NCI-H2107 (cell line): Measurements from ENCODE around the gene RAB31.

ENCODE experiments used
- DNase-seq: peaks from one replicate; lab custom pipeline; 2025; lab: John Stamatoyannopoulos, UW

The RAB31 gene

DNA sequence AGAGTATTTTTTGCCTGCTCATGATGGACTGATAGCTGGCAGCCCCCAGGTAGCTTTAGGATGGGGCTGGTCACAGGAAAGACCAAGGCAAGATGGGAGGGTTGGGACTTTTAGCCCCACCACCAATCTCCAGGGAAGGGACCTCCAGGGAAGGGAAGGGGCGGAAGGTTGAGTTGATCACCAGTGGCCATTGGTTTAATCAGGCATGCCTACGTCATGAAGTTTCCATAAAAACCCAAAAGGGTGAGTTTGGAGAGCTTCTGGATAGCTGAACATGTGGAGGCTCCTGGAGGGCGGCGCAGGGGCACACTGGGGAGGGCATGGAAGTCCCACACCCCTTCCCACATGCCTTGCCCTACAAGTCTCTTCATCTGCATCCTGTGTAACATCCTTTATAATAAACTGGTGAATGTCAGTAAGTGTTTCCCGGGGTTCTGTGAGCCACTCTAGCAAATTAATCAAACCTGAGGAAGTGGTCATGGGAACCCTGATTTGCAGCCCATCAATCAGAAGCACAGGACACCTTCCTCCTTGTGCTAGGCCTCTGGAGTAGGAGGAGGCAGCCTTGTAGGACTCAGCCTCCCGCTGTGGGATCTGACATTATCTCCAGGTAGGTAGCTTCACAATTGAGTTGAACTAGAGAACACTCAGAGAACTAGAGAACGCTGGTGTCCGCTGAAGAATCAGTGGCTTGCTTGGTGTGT, 30.3 kb downstream of the RAB31 start:
- no peak for DNase-seq

DNA sequence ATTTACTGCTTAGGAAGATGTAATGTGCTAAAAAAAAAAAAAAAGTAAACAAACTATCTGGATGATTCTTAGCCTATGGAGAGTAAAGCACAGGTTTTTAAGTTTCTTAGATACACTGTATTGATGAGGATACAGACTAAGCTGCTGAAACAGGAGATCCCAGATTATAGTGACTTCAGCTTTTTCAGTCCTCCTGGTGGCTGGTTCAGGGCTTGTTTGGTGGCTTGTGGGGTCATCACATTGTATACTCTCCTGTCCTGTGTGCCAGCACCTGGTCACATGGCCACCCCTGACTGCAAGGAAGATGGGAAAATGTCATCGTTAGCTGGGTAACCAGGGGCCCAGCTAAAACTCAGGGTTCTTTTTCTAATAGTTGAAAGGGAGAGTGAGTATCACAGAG, 31.4 kb downstream of the RAB31 start:
- DNase-seq, result no peak

DNA sequence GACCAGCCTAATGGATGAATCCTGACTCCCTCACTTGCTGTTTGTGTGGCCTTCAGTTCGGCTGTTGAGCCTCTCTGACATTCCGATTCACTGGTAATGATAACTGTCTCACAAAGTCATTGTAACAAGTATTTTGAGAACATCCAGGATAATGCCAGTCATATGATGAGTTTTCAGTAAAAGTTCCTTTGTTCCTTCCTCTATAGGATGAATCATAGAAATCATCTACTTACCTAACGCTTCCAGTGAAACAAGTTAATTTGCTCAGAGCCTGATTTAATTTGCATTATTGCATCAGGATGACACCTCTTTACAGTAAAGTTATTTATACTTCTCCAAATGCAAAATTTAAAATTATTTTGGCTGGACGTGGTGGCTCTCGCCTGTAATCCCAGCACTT, 32.0 kb downstream of the RAB31 start:
- no peak for DNase-seq

DNA sequence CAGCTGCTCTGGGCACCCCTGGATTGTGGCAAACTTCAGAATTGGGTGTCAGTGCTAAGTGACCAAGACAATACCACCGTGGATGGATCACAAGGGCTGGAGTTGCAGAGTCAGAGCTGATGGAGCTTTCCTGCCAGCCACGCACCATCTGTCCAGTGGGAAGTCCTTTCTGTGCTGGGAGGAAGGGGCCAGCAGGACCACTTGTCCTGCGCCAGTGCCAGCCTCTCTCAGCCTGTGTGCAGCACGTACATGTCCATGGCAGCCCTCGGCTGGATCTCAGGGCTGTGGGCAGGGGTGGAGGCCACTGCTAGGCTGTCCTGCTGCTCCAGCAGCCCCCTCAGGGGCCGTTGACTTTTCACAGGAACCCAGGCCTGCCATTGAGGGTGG, 33.3 kb downstream of the RAB31 start:
- no peak for DNase-seq

DNA sequence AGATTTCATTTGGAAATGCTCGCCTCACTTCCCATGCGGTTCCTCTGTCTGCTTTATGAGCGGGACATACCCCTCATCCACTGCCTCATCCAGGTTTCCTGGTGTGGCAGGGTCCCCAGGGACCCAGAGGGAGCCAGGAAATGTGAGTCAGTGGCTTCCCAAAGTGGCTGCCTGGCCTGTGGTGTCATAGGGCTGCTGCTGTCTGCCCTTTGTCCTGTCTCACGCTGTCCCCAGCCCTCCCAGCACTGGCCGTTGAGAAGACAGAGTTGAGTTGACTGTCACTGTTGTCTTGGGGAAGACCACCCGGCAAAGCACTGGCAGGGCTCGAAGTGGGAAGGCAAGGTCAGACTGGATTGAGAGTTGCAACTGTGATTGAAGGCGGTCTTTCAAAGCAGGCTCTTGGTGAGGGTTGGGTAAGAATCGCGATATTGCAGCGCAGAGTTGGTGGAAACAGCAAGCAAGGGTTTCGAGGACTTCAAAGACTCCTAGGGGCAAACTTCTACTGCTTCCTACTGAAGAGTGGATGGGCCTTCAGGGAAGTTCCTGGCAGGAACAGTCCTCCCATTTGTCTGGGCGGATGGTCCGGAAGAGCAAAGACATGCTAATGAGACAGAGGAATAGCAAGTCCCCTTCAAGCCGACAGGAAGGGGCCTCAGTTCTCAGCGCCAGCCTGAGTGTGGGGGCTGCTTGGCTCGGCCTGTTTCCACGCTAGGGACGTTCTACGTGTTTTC, 33.9 kb downstream of the RAB31 start:
- DNase-seq, result no peak

DNA sequence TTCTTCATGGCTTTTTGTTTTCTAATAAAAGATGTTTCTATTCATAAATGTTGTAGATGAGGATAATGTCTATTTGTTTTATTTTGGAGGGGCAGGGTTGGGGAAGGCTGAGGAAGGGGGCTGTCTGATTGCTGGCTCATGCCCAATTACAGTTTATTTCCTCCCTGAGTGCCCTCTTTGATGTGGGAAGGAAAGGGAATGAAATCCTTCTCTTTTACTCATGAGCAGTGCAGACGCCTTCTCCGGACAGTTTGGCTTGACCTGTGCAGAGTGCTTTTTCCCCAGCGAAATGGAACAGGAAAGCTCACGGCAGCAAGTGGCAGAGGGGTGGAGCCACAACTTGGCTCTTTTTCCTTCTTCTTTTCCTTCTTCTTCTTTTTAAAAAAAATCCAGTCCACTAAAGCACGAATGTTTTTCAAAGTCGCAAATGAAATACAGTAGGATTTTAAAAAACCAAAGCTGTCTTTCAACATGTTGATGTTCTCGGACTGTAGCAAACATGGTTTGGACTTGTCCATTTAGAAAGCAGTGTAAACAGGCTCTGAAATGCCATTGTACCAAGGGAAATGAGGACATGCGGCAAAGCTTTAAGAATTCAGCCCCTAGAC, 34.5 kb downstream of the RAB31 start:
- DNase-seq, result no peak

DNA sequence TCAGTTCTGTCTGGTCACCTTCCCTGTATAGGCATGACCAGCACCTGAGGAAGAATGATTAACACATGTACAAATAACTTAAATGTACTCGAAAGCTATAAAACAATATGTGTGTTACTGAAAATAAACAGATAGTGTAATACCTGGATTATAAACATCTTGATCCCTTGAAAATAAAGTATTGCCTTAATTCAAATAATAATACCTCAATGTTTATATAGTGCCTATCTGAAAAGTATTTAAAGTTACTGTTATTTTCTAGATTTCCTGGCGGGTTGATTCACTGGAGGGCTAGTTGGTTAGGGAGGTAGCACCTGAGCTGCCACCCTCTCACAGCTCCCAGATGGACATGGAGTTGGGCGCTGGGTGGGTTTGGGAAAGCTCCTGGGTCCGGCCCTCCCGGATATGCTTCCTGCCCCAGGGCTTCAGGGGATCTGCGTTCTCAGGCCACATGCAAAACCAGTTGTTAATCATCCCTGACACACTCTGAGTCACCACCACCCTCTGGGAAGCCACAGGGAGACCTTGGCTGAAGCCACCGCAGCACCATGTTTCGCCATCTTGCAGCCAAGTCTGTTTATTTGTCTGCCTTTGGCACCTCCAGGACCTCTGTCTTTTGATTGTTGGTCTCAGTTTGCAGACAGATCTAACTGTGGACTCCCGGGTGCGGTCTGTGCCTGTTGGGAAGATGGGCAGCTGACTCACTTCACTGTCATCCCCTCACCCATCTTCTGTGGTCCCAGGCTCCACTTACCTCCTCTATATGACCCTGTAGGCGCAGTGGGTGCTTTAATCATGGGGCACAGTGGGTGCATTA, 35.3 kb downstream of the RAB31 start:
- DNase-seq, result no peak

DNA sequence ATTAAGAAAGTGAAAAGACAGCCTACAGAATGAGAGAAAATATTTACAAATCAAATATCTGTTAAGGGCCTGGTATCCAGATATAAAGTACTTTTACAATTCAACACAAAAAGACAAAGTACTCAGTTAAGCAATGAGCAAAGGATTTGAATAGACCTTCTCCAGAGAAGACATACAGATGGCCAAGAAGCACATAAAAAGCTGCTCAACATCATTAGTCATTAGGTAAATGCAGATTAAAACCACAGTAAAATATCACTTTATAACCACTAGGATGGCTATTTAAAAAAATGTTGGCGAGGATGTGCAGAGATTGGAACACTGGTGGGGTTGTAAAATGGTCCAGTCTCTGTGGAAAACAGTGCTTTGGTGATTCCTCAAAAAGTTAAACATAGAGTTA, 38.9 kb downstream of the RAB31 start:
- no peak for DNase-seq

DNA sequence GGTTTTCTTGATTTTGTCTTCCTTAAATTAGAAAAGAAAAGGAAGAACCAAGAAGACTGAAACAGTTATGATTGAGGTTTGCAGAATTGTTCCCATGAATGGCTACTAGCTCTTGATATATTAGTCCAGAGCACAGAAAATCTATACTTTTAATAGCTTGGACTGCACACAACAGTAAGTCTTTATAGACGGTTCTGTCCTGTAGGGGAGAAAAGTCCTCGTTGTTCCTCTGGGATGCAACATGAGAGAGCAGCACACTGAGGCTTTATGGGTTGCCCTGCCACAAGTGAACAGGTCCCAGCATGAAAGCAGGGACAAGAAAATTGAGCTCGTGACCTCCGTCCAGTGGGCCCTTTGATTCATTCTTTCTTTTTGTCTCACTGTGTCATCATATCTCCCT, 41.5 kb downstream of the RAB31 start:
- no peak for DNase-seq

DNA sequence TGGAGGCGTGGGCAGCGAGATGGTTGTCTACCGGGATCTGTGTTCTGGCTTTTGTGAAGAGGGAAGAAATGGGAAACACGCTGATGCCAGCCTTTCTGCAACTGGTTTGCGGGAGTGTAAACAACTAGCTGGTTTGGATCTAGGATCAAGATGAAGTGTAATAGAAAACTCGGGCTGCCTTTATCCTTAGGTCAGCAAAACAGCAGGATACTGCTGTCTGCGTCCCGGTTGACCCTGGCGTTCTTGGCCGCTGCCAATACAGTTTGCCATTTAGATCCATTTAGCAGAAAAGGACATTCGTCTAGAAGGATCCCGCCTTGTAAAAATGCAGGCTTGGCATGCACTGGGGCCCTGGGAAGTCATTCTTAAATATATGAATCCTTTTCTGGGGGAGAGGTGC, 42.0 kb downstream of the RAB31 start:
- no peak for DNase-seq

DNA sequence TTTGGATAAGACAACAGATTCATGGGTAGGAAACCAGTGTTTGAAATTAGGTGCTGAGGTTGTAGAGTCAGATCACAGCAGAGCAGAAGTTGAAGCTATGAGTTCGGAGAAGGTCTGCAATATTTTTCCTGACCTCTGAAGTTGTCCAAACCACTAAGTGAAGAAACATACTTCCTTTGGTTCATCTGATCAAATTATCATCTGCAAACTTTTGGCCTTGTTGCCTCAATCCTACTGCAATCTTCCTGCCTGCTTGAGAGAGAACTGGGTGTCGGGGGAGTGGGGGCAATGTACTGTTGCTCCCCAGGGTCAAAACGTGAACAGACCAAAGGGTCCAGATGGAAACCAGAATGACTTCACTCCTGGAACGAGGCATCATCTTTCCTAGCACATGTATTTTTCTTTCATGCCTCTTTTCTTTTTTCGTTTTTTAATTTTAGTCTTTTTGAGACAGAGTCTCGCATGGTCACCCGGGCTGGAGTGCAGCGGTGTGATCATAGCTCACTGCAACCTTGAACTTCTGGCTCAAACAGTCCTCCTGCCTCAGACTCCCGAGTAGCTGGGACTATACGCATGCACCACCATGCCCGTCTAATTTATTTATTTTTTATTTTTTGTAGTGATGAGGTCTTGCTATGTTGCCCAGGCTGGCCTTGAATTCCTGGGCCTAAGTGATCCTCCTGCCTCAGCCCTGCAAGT, 42.7 kb downstream of the RAB31 start:
- no peak for DNase-seq

DNA sequence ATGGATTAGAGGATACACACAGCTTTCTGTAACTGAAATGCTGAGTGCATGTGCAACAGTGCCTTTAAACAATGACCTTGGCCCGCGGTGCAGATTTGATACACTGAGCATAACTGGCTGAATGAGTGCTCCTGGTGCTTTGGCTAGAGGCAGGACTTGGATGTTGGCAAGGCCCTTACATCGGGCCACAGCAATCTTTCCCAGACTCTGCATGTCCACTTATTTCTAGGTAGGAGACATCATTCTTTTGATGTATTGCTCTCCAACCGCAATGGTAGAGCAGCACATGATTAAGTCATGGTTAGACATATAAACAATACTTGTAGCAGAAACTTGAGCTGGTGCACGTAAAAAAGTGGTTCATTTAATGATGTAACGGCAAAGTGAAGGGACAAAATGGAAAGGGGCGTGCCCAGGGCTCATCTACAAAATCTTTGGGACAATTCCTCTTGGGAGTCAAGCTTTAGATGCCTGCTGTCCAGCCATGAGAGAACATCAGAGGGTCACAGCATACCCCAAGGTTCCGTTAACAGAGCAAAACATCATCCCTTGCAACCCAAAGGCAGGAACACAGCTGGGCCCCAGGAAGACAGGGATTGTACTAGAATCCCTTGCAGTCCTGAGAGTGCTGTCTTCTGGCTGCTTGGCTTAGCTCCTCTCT, 43.4 kb downstream of the RAB31 start:
- DNase-seq, result no peak

DNA sequence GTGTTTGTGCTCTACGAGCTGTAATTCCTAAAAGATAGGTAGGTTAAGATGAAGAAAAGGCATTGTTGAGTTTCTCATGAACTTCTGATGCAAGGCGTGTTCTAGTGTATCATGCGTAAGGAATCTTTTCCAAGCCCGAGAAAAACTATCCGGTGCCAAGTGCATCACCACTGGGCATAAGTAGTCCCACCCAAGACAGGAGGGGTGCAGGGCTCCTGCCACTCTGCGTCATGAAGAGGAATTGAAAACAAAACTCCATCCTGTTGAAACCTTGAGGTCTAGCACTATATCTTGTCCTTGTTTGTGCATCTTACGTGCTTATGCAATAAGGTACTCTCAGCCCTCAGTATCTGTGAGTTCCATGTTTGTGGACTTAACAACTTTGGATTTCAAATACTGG, 45.7 kb downstream of the RAB31 start:
- DNase-seq, result no peak

DNA sequence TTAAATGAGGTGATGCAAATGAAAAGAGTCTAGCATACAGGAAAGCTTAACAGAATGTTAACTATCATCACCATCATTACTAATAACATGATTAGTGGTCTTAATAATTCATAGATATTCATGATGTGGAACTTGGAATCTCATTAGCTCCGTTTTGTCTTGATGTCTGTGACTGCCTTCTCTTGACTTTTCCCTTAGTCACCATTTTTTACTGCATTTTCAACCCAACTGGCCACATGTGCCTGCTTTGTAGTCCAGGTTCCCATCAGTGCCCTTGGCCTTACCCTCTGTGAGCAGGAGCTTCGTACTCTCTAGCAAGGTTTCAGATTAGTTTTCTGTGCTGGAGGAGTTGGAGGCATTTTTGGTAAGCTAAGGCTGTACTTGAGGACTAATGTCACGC, 47.0 kb downstream of the RAB31 start:
- DNase-seq, result no peak

DNA sequence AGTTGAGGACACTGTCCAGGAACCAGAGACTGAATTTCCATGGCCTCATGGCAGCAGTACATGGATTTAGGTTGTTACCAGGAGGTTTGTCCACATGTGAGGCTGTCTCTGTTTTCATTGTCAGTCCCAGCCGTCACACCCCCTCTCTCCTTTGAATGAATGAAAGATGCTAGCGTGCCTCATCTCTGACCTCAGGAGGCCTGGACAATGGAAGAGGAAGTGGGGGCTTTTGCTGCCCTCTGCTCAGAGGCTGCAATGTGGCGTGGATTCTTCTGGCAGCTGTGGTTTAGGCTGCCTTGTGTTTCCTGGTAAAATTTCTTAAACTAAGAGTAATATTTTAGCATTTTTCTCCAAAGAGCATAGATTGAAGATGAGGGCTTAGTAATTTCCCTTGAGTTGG, 47.5 kb downstream of the RAB31 start:
- DNase-seq, result no peak

DNA sequence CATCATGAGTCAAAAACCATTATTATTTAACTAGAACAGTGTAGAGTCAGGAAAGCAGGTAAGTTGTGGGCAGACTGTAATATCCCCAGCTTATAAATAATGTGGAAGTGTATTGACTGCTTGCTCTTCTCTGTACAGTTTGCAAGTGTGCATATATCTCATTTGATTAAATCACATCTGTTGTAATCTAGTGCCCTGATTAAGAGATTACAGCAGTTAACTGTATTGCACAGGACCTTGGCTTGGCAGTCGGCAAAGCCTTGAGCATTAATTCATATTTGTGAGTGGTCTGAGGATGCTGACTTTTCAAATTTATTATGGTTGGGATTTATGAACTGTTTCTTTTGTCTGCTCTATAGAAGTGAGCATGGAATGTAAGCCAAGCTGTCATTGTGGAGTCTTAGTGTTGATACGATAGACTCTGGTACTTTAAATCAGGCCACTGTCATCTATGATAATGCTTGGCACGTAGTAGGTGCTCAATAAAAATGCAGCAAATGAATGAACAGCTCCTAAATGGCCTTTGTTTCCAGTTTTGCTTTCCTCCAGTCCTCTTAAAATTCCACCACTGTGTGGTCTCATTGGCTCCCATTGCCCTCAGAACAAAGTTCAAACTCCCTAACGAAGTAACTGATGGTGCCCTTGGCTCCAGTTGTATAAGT, 48.3 kb downstream of the RAB31 start:
- DNase-seq, result no peak

DNA sequence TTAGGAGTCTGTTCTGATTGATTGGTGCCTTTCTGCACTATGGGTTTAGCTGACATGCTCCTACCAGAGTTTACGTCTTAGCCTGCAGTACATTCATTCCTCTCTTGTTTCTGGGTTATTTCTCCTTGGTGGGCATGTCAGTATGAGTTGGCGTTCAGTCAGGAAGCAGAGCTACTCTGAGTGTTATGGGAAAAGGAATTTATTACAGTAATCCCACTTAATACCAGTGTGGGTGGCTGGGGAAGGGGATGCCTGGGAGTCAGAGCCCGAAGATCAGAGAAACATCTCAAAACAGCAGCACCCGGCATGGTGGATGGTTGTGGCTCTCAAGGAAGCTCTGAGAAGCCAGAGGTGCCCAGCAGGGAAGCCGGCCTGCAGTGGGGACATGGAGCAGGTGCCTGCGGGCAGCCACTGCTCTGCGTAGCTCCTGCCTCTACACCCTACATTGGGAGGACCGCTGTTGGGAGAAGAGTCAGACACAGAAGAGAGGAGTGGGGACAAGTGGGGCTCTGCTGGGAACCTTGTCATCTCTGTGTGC, 48.9 kb downstream of the RAB31 start:
- DNase-seq, result no peak

DNA sequence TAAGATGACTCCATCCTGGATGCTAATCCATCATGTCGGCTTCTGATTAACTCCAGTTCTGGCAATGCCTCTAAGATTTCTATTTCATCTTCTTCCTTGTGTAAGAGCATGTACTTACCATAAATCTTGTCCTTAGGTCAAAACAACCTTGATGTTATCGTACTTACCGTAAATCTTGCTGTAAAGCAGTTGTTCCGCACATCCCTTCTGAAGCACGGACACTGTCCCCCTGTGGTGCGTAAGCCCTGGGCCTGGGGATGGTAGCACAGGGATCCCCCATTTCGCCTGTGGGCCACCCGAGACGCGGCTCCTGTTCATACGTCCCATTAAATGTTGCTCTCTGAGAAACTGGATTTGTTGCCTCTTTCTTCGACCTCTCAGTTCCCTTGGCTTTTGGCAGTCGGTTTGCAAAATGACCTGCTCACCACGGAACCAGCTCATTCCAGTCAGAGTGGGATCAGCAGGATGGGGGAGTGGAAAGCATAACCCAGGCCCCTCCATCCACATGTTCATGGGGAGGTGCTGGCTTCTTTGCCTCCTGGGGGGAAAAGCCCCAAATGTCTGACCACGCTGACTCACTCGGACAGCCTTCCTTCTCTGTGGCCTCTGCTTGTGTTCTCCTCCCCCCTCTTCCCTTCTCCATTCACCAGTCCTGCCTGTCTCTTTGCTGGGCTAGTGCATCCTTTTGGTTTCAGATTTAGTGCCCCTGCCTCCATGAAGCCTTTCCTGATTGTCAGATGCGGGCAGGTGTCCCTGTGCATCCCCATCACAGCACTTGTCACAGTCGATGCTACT, 49.9 kb downstream of the RAB31 start:
- DNase-seq, result no peak

DNA sequence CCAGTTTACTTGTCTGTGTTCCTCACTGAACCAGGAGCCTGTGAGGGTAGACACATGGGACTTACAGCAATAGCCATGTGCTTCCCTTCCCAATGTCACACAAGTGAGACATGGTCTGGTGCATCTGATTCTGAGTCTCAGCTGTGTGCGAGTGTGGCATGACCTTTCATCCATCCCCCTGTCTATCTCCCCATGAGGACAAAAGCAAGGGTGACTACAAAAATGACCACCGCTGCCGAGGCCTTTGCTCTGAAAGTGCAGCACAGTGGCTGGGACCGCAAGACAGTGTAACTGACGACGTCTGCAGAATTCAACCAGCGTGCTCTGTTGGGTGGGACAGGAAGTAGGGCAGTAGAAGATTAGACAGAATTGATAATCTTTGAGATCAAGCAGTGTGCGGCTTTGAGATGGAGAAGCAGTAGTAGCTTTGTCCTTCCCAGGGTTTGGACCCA, 50.5 kb downstream of the RAB31 start:
- no peak for DNase-seq

DNA sequence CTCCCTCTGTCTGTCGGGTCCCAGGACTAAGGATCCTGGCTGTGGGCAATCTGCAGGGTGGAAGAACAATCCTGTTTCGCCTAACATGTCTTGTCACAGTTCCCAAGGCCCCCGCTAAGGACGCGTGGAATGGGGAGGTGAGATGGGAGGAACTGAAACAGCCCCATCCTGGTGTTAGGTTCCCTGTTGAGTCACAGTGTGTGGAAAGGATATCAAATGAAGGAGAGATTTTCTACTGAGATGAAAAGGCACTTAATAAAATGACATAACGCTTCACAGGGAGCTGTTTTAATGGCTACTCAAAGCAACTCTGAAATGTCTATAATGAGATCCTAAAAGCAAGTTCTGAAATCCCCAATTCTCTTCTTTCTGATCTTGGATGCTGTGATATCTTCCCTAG, 52.5 kb downstream of the RAB31 start:
- DNase-seq, result no peak
